ENCODE data around the gene SLC28A1.

SLC28A1 gene

DNA sequence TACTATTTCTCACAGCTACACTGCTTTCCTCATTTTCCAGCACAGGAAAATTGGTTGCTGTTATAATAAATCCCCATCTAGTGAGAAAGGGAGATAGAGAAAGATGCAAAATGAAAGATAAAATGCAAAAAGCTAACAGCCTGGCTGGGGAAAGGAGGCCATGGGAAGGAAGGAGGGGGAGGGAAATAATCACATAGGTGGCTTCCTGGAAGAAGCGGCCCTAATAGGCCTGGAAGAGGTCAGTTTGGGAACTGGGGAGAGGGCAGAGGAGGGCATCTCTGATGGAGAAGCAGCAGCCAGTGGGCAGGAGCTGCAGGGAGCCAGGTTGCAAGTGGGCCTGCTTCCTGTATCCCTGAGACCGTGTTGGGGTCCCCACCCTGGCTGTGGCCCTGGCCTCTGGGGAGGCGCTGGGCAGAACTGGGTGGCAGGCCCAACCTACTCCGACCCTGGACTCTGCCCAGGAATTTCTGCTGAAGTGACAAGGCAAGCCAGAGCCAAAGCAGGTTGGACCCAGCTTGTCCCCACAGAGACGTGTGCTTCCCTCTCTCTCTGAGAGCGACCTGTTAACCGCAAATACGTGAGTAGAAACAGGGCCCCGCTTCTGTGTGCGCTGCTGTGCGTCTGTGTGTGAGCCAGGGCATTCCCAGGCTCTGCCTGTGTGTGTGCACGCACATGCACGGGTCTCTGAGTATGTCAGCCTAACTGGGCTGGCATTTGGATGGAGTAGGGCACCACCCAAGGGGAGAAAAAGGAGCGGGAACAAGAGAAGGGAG lies 1.9 kb downstream of the SLC28A1 start:
- DNase-seq = no peak

DNA sequence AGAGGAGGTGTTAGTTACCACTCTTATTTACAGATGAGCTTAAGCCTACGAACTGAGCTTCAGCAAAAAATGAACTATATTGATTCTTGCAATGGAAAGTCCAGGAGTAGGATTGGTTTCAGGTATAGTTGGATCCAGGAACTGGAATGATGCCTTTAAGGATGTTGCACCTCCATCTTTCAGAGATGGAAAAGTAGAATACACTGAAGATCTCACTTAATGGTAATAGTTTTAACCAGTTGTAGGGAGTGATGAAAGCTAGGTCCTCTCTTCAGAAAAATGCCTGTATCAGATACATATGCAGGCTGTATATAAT lies 2.5 kb downstream of the SLC28A1 start:
- DNase-seq = no peak

DNA sequence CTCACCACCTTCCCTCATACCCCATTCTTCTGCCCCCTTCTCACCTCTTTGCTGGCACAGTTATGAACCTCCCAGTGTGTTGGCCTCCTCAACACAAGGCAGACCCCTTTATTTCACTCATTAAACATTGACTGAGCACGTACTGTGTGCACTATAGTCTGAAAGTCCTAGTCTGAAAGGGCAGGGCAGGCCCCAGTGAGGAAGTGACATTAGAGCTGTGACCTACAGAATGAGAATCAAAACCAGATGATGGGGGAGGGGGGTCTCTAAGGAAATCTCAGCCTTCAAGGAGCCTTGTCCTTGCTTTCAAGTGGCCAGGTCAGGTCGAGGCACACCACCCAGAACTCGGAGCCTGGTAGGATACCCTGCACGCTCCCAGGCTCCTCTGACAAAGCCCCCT lies 3.5 kb downstream of the SLC28A1 start:
- no peak for DNase-seq

GRCh38 chr15:84888639-84889038 lies 4.2 kb downstream of the SLC28A1 start:
- DNase-seq = no peak

GRCh38 chr15:84889313-84889990 lies 5.0 kb downstream of the SLC28A1 start:
- no peak for DNase-seq

DNA sequence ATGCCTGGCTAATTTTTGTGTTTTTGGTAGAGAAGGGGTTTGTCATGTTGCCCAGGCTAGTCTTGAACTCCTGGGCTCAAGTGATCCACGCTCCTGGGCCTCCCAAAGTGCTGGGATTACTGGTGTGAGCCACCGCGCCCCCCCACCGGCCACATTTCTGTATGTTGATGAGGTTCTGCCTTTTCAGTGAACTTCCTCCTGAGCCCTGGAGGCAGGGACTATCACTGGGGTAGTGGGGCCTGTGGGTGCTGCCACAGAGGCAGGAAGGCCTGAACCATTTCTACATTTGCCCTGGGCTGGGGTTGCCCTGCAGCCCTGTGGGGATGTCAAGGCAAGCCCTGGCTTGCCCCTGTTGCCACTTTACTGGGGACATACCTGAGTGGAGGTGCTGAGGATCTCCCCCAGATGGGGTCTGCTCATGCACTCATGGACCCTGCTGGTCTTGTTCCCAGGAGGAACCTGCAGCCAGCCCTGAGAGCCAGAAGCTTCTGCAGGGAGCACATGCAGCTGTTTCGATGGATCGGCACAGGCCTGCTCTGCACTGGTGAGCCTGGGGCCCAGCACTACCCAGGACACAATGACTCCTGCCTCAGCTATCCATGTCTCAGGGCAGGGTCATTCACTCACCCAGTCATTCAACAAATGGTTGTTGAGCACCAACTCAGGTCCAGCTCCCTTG lies 5.7 kb downstream of the SLC28A1 start:
- no peak for DNase-seq

DNA sequence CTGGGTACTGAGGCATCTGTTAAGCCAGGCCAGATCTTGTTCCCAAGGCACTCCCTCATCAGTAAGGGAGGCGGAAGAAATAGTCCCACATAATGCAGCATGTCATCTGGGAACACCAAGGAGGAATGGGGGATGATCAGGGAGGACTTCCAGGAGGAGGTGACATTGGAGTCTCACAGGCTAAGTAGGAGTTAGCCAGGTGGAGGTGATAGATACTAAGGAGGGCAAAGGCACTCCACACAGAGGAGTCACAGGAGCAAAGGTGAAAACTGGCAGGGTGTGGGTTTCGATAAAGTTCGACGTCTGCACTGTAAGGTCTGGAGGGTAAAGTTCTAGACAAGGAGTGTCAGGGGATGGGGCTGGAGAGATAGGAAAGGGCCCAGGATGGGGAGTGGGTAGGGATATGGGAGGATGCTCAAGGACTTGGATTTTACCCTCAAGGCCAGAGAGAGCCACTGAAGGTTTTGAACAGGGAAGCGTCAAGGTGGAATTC lies 6.3 kb downstream of the SLC28A1 start:
- DNase-seq = no peak

- DNase-seq = no peak
Measured at GRCh38 chr15:84891339-84891738, 6.9 kb downstream of the SLC28A1 start.

DNA sequence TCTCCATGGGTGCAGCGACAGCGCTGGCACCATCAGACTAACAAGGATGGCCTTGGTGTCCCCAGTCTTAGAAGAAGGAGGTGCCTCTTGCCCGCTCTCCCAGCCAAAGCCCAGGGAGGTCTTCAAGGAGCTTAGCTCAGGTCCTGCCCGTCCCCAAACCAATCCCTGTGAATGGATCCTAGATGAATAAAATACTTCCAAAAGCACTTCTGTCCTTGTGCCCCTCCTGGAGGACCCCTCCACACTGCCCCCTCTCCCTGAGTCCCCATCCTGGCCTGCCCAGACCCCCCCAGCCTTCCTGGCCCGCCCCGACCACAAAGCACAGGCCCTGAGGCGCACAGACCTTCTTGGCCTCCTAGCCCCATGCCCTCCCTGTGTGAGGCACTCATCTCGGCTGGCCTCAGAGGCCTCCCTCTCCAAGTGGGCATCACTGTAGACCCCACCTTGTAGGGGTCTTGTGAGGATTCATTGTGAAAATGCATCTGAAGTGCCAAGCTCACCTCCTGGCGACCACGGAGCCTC lies 8.4 kb downstream of the SLC28A1 start:
- no peak for DNase-seq

GRCh38 chr15:84893607-84894006 lies 9.1 kb downstream of the SLC28A1 start:
- DNase-seq = no peak

DNA sequence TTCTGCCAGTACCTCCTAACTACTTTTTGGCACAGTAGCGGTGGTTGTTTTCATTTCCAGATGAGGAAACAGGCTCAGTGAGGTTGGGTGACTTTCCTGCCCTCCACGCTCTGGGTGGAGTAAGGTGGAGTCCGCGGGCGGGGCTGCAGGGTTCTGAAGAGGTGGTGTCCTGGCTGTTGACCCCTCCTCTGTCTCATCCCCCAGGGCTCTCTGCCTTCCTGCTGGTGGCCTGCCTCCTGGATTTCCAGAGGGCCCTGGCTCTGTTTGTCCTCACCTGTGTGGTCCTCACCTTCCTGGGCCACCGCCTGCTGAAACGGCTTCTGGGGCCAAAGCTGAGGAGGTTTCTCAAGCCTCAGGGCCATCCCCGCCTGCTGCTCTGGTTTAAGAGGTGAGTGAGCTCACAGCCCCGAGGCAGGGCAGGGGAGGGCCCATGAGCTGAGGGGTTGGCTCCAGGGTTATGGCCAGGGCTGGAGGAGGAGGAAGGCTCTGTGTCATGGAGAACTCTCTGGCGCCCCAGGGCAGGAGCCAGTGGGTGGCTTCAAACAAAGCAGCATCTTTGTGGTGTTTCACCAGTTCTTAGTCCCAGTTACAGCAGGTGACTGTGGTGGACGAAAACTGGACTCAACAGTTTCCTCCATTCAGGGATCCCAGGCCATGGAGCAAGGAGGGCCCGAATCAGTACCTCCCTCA lies 10.4 kb downstream of the SLC28A1 start:
- no peak for DNase-seq

- DNase-seq = no peak
Measured at GRCh38 chr15:84898761-84899160, 14.3 kb downstream of the SLC28A1 start.

GRCh38 chr15:84899750-84900149 lies 15.3 kb downstream of the SLC28A1 start:
- DNase-seq = no peak

DNA sequence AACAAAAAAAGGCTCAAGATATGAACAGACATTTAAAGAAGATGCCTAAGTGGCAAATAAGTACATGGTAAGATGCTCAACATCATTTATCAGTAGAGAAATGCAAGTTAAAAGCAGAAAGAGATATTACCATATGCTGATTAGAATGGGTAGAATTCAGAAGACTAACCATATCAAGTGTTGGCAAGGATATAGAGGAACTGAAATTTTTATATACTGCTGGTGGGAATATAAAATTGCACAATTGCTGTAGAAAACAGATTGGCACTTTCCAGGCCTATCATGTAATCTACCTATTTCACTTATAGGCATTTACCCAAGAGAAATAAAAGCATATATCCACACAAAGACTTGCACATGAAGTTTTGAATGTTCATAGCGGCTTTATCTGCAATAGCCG lies 17.1 kb downstream of the SLC28A1 start:
- DNase-seq = no peak

DNA sequence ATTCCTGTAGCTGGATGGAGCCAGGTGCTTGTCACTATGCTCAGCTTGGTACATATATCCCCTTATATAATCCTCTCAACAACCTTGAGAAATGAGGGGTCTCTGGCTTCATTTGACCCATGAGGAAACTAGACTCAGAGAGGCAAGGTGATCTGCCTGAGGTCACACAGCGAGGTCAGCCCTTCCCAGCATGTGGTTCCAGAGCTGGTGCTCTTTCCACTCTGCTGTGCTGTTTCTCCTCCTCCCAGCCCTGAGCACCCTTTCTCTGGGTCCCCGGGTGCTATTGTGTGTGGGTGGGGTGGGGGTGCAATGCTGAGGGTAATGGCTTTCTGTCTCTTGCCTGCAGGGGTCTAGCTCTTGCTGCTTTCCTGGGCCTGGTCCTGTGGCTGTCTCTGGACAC lies 19.3 kb downstream of the SLC28A1 start:
- DNase-seq = no peak

GRCh38 chr15:84904419-84904818 lies 20.0 kb downstream of the SLC28A1 start:
- DNase-seq = no peak

DNA sequence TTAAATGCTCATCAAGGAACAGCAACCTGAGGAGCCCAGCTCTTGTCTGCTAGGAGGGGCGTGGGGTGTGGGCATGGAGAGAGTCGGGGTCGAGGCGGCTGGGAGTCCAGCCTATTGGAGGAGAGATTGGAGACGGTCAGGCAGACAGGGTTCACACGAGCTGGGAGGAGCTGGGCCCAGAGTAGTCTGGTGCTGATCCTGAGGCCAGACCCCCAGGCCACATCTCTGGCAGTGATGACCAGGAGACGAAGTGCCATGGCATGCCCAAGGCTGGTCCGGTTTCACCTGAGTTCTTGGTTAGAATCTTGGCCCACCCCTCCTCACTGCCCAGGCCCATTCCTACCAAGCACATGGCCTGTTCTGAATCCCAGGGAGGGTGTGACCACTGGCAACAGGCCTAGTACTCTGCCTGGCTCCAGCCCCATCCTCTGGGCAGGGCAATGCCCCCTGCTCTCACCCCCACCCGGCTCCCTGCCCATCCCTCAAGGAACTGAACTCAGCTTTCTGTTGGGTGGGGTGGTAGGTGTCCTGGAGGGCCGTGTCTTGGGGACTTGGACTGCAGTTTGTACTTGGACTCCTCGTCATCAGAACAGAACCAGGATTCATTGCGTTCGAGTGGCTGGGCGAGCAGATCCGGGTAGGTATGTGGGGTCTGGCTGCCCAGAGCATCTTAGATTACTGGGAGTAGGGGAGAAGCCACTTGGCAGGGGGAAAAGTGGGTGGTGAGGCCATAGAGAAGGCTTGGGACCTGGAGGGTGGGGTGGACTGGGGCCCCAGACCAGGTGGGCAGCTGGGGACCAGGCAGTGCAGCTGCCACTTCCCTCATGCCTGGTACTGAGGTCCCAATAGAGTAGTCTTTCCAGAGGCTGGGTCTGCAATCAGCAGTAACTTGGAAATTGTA lies 20.8 kb downstream of the SLC28A1 start:
- DNase-seq = no peak

DNA sequence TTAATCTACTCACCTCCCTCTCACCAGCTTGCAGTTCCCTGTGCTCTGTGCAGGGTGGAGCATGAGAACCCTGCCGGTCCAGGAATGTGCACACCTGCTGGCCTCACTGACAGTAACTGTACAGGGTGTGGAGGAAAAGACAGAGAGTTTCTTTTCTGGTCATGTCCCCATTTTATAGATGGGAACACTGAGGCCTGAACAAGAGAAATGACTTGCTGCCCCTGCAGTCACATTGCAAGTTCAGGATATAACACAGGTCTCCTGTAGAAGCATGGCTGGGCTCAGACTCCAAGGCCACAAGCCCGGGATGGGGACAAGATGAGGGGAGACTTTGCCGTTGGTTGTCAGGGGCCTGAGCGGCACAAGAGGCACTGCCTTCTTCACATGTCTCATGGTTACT lies 23.3 kb downstream of the SLC28A1 start:
- no peak for DNase-seq

DNA sequence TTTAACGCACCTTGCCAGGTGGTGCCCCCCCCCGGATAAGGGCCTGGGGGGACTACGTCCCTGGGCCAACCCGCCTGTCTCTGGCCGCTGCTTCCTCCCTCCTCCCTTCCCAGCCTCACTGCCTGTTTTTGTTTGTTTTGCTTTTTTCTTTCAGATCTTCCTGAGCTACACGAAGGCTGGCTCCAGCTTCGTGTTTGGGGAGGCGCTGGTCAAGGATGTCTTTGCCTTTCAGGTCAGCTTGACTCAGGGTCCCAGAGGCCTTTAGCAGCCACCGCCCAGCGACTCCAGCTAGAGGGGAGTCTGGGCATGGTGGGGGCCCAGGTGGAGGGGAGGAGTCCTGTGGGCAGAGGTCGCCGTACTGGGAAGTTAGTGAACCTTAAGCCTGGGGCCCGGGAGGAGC lies 24.1 kb downstream of the SLC28A1 start:
- no peak for DNase-seq

GRCh38 chr15:84909029-84909428 lies 24.6 kb downstream of the SLC28A1 start:
- no peak for DNase-seq

GRCh38 chr15:84909782-84910181 lies 25.3 kb downstream of the SLC28A1 start:
- DNase-seq = no peak
